H1 (cell line): ENCODE data around the gene NRXN3. TPM values are rescaled to one million over a fixed set of nuclear protein-coding genes. Genes with fewer than 3 reads are reported as not detected.

Experiments
- CTCF ChIA-PET: fragments of 300-600 bp; sonication (Branson Sonifier 250); formaldehyde crosslinking; loops from one replicate; lab custom pipeline; 2021; ENCODE audit not compliant: partially characterized antibody; lab: Charles Lee
- POLR2A ChIA-PET: fragments of 300-600 bp; sonication (Branson Sonifier 250); formaldehyde crosslinking; loops from one replicate; lab custom pipeline; 2021; ENCODE audit warnings: inconsistent platforms; ENCODE audit not compliant: partially characterized antibody; lab: Charles Lee
- DNase-seq, 2 experiments: peaks; one replicate each; pipeline versions ENCODE4 v3.0.0 to v3.0.0-alpha.2; 2010 to 2022; ENCODE audit warnings: low spot score in 2 of 2, low read depth in 1 of 2, mixed read lengths in 1 of 2
- FAIRE-seq: peaks from 2 replicates; lab custom pipeline; 2011; peaks lifted over from hg19 to GRCh38; lab: Jason Lieb, UNC
- H2AFZ ChIP-seq: 2 replicates; pipeline ENCODE4 v1.8.1; 2012; ENCODE audit warnings: low read length, inconsistent platforms
- H2AK5ac ChIP-seq: 2 replicates; pipeline ENCODE4 v1.6.1; 2013; ENCODE audit warnings: low read depth, low read length
- H2BK120ac ChIP-seq: replicated peaks from 2 replicates; pipeline ENCODE3; 2013; ENCODE audit warnings: low read depth, low read length, inconsistent platforms
- H2BK12ac ChIP-seq: 2 replicates; pipeline ENCODE4 v1.6.1; 2013; ENCODE audit warnings: low read depth, low read length
- H2BK15ac ChIP-seq: 2 replicates; pipeline ENCODE4 v1.6.1; 2013; ENCODE audit warnings: low read length
- H2BK20ac ChIP-seq: 2 replicates; pipeline ENCODE4 v1.6.1; 2013; ENCODE audit warnings: low read length
- H2BK5ac ChIP-seq: 2 replicates; pipeline ENCODE4 v1.6.1; 2013; ENCODE audit warnings: low read depth, low read length
- H3K14ac ChIP-seq: 2 replicates; pipeline ENCODE4 v1.6.1; 2013; ENCODE audit warnings: inconsistent platforms; ENCODE audit not compliant: insufficient read length
- H3K18ac ChIP-seq: 2 replicates; pipeline ENCODE4 v1.6.1; 2013; ENCODE audit warnings: low read length; ENCODE audit errors: extremely low read depth
- H3K23ac ChIP-seq: 2 replicates; pipeline ENCODE4 v1.6.1; 2013; ENCODE audit warnings: inconsistent platforms; ENCODE audit not compliant: insufficient read length
- H3K23me2 ChIP-seq: 2 replicates; pipeline ENCODE4 v1.6.1; 2013; ENCODE audit warnings: low read depth, low read length
- H3K27ac ChIP-seq: 2 replicates; pipeline ENCODE4 v1.6.1; 2011; ENCODE audit warnings: low read depth, low read length, inconsistent platforms
- H3K27me3 ChIP-seq, 4 experiments: replicated peaks in 1 of 4; 1 replicate in 1 of 4; 2 replicates in 3 of 4; pipeline versions ENCODE4 v1.6.1 to v1.8.1; 2011 to 2013; ENCODE audit warnings: low read length in 3 of 4, mild to moderate bottlenecking in 3 of 4, inconsistent platforms in 2 of 4, mixed read lengths in 2 of 4, moderate library complexity in 1 of 4; ENCODE audit not compliant: control insufficient read depth in 3 of 4, insufficient read depth in 3 of 4; ENCODE audit errors: extremely low read depth in 1 of 4
- H3K36me3 ChIP-seq, 4 experiments: 2 replicates each; pipeline versions ENCODE4 v1.6.1 to v1.8.1; 2011 to 2013; ENCODE audit warnings: mild to moderate bottlenecking in 4 of 4, low read length in 3 of 4, moderate library complexity in 2 of 4, control low read depth in 1 of 4, inconsistent platforms in 1 of 4; ENCODE audit not compliant: insufficient read depth in 4 of 4, control insufficient read depth in 2 of 4
- H3K4ac ChIP-seq: replicated peaks from 2 replicates; pipeline ENCODE3; 2013; ENCODE audit warnings: low read length, low read depth, mixed read lengths, inconsistent platforms; ENCODE audit not compliant: insufficient read length
- H3K4me1 ChIP-seq, 4 experiments: replicated peaks in 1 of 4; 1 replicate in 1 of 4; 2 replicates in 3 of 4; pipeline versions ENCODE4 v1.6.1 to v1.8.1; 2011 to 2013; ENCODE audit warnings: low read length in 3 of 4, inconsistent platforms in 2 of 4, mixed read lengths in 1 of 4; ENCODE audit not compliant: insufficient read depth in 4 of 4, control insufficient read depth in 3 of 4
- H3K4me2 ChIP-seq, 2 experiments: 2 replicates each; pipeline versions ENCODE4 v1.6.1 to v1.8.1; 2011 to 2013; ENCODE audit warnings: low read depth in 2 of 2, low read length in 2 of 2, control low read depth in 1 of 2, inconsistent platforms in 1 of 2, mild to moderate bottlenecking in 1 of 2; ENCODE audit not compliant: insufficient read depth in 1 of 2
- H3K4me3 ChIP-seq, 4 experiments: fragments of 200-600, 300-600 bp in 1 of 4; sonication (generic), shearing (Covaris generic), sonication (Bioruptor Twin) in 1 of 4; 2 replicates each; pipeline versions ENCODE4 v1.5.1 to v1.8.1; 2011 to 2016; ENCODE audit warnings: low read length in 4 of 4, low read depth in 3 of 4, control low read depth in 2 of 4, inconsistent platforms in 2 of 4, mild to moderate bottlenecking in 2 of 4, mixed read lengths in 1 of 4, moderate library complexity in 1 of 4; ENCODE audit not compliant: insufficient read depth in 2 of 4; ENCODE audit errors: extremely low read depth in 1 of 4
- H3K56ac ChIP-seq: replicated peaks from 2 replicates; pipeline ENCODE3; 2013; ENCODE audit warnings: low read depth, mild to moderate bottlenecking, mixed read lengths, low read length, inconsistent platforms; ENCODE audit not compliant: insufficient read length
- H3K79me1 ChIP-seq: 2 replicates; pipeline ENCODE4 v1.6.1; 2013; ENCODE audit warnings: low read depth, low read length, control low read depth
- H3K79me2 ChIP-seq, 2 experiments: 2 replicates each; pipeline versions ENCODE4 v1.6.1 to v1.8.1; 2012 to 2013; ENCODE audit warnings: low read length in 2 of 2, mild to moderate bottlenecking in 2 of 2, inconsistent platforms in 1 of 2; ENCODE audit not compliant: insufficient read depth in 2 of 2, control insufficient read depth in 1 of 2
- H3K9ac ChIP-seq, 4 experiments: replicated peaks in 1 of 4; 1 replicate in 1 of 4; 2 replicates in 3 of 4; pipeline versions ENCODE4 v1.6.1 to v1.8.1; 2011 to 2013; ENCODE audit warnings: low read depth in 3 of 4, low read length in 3 of 4, control low read depth in 2 of 4, mild to moderate bottlenecking in 2 of 4, moderate library complexity in 2 of 4, inconsistent platforms in 1 of 4; ENCODE audit errors: extremely low read depth in 1 of 4
- H3K9me3 ChIP-seq, 2 experiments: 2 replicates each; pipeline versions ENCODE4 v1.6.1 to v1.8.1; 2012 to 2013; ENCODE audit warnings: mild to moderate bottlenecking in 2 of 2, moderate library complexity in 2 of 2, control low read depth in 1 of 2, inconsistent platforms in 1 of 2, low read depth in 1 of 2, low read length in 1 of 2, mixed read lengths in 1 of 2; ENCODE audit not compliant: insufficient read depth in 2 of 2
- H4K20me1 ChIP-seq, 2 experiments: replicated peaks in 1 of 2; 2 replicates each; pipeline versions ENCODE3 to v1.8.1; 2011 to 2013; ENCODE audit warnings: inconsistent platforms in 2 of 2, low read length in 2 of 2, mild to moderate bottlenecking in 1 of 2; ENCODE audit not compliant: insufficient read depth in 2 of 2, control insufficient read depth in 1 of 2
- H4K5ac ChIP-seq: 2 replicates; pipeline ENCODE4 v1.6.1; 2013; ENCODE audit warnings: low read length, low read depth, mixed read lengths, inconsistent platforms; ENCODE audit not compliant: insufficient read length
- H4K8ac ChIP-seq: 2 replicates; pipeline ENCODE4 v1.8.0; 2013; ENCODE audit warnings: mild to moderate bottlenecking, moderate library complexity, low read length, inconsistent platforms; ENCODE audit not compliant: insufficient read depth; ENCODE audit errors: extremely low read depth
- H4K91ac ChIP-seq: replicated peaks from 2 replicates; pipeline ENCODE3; 2013; ENCODE audit warnings: low read length, mixed read lengths, inconsistent platforms; ENCODE audit not compliant: insufficient read length
- ATF2 ChIP-seq: IDR thresholded peaks from 2 replicates; pipeline ENCODE4 v1.6.1; 2012; ENCODE audit warnings: low read length, inconsistent platforms
- BRCA1 ChIP-seq: IDR thresholded peaks from 2 replicates; pipeline ENCODE4 v1.6.1; 2012; ENCODE audit warnings: low read depth, low read length, improper control_type of control experiment
- EGR1 ChIP-seq: IDR thresholded peaks from 2 replicates; pipeline ENCODE4 v1.6.1; 2011; ENCODE audit warnings: low read depth, low read length, borderline replicate concordance
- GABPA ChIP-seq: IDR thresholded peaks from 2 replicates; pipeline ENCODE4 v1.6.1; 2011; ENCODE audit warnings: mild to moderate bottlenecking, low read length, moderate library complexity, borderline replicate concordance; ENCODE audit not compliant: insufficient read depth
- JUN ChIP-seq: IDR thresholded peaks from 2 replicates; pipeline ENCODE4 v1.6.1; 2011; ENCODE audit warnings: low read depth, mild to moderate bottlenecking, improper control_type of control experiment, low read length
- JUND ChIP-seq: IDR thresholded peaks from 2 replicates; pipeline ENCODE4 v1.6.1; 2011; ENCODE audit warnings: mild to moderate bottlenecking, improper control_type of control experiment, low read length
- POLR2A ChIP-seq, 2 experiments: IDR thresholded peaks; 1 replicate in 1 of 2; 2 replicates in 1 of 2; pipeline ENCODE4 v1.6.1; 2011; ENCODE audit warnings: low read depth in 2 of 2, low read length in 2 of 2, mild to moderate bottlenecking in 2 of 2; ENCODE audit errors: control extremely low read depth in 1 of 2
- SUZ12 ChIP-seq: fragments of 200-600 bp; sonication (generic); IDR thresholded peaks from 2 replicates; pipeline ENCODE4 v1.6.1; 2012; ENCODE audit warnings: mild to moderate bottlenecking, inconsistent platforms, low read length, moderate library complexity, mixed read lengths
- YY1 ChIP-seq: IDR thresholded peaks from 2 replicates; pipeline ENCODE4 v1.6.1; 2011; ENCODE audit warnings: low read depth, mild to moderate bottlenecking, low read length
- ZNF274 ChIP-seq: IDR thresholded peaks from 2 replicates; pipeline ENCODE4 v1.7.0; 2012; ENCODE audit warnings: low read length, borderline replicate concordance; ENCODE audit errors: extremely low read depth
- WGBS, 2 experiments: shearing (Covaris generic) in 1 of 2; methylation state at CpG; one replicate each; pipeline versions ENCODE4 v1.1.6 to v1.1.7; 2013 to 2015; ENCODE audit warnings: low lambda C conversion rate in 2 of 2, mixed read lengths in 2 of 2, inconsistent platforms in 1 of 2, low coverage in 1 of 2, missing lambda C conversion rate in 1 of 2; ENCODE audit not compliant: insufficient replicate concordance in 2 of 2, insufficient coverage in 1 of 2, insufficient read length in 1 of 2; ENCODE audit errors: extremely low coverage in 1 of 2, missing lambda C conversion rate in 1 of 2; 5-methylcytosine and 5-hydroxymethylcytosine counted together
- polyA plus RNA-seq, 7 experiments: library from polyadenylated mRNA; depleted of rRNA in 3 of 7; stranded (reverse) in 5 of 7; unstranded in 2 of 7; fragments of >200 nt in 5 of 7; fragments of 200-250 nt in 2 of 7; gene quantifications; 1 replicate in 5 of 7; 2 replicates in 1 of 7; 4 replicates in 1 of 7; pipeline versions ENCODE4 v1.2.1 to v1.2.3, GENCODE V29; 2011 to 2013; ENCODE audit warnings: missing spikeins in 2 of 7, mixed read lengths in 2 of 7
- total RNA-seq: library from RNA; stranded (reverse); fragmentation: NEBNext Ultra II Directional; extraction: Animal tissue kit (Norgen Biotek cat#: 25700); gene quantifications from 2 replicates; pipeline ENCODE4 v1.2.1, GENCODE V29; 2021

Gene NRXN3
- total and polyA plus RNA-seq, 2 of the 8 experiments (the other 6 are each of a cell fraction or from before 2014, with no cell fraction given) = 2.6 to 4.1 TPM

GRCh38 chr14:79557309-79557708 is 1387.1 kb downstream of the NRXN3 start:
- no peak for FAIRE-seq

More at GRCh38 chr14:79557309-79557708, 1387.1 kb downstream of the NRXN3 start:
- Histone ChIP-seq H2BK120ac (no peak overlapping the region), H3K4me1 (peaks cover 0 to 6% (median 0%) of the 10 kb centered on the region in 4 experiments; a peak in 2 of 7 replicates), H3K4me3 (no peak overlapping the region), H3K4me2 (no peak overlapping the region), H3K79me1 (no peaks in the 10 kb centered on the region), H2AFZ (no peak overlapping the region), H3K56ac (no peak overlapping the region), H2BK12ac (no peak overlapping the region), H3K27me3 (no peaks in the 10 kb centered on the region), H3K18ac (no peak overlapping the region), H3K23ac (no peak overlapping the region), H2BK15ac (no peak overlapping the region), H4K8ac (no peak overlapping the region), H3K27ac (no peak overlapping the region), H3K14ac (no peak overlapping the region), H3K4ac (no peak overlapping the region), H3K9ac (no peak overlapping the region), H4K20me1 (no peaks in the 10 kb centered on the region), H3K23me2 (no peaks in the 10 kb centered on the region), H3K36me3 (no peaks in the 10 kb centered on the region), H2AK5ac (no peak overlapping the region), H2BK20ac (no peak overlapping the region), H4K5ac (no peak overlapping the region), H3K79me2 (no peaks in the 10 kb centered on the region), H2BK5ac (no peak overlapping the region), H4K91ac (no peak overlapping the region), H3K9me3 (no peaks in the 10 kb centered on the region)
- POLR2A ChIA-PET = no interaction called here
- TF ChIP-seq ZNF274 = no peak
- no peak for TF ChIP-seq GABPA
- no peak for TF ChIP-seq BRCA1
- no peak for TF ChIP-seq JUND
- no peak for TF ChIP-seq EGR1
- TF ChIP-seq POLR2A (IDR thresholded peaks at IDR 0.05; ENCODE audit: control extremely low read depth in 1 of 2, low read depth in 2 of 2, low read length in 2 of 2) = no peak
- no peak for TF ChIP-seq SUZ12
- no peak for TF ChIP-seq YY1
- TF ChIP-seq JUN = no peak
- no peak for TF ChIP-seq ATF2
- CTCF ChIA-PET = no interaction called here
- no peak for DNase-seq
- 95% methylated on average over 3 of the region's 3 CpGs; no CpG with 5 or more reads in 1 of the 2 experiments for WGBS, 2 experiments
